ENCODE data around the gene MRPL39. TPM values are rescaled to one million over a fixed set of nuclear protein-coding genes. Genes with fewer than 3 reads are reported as not detected.
A peak's percentile ranks its signal among the peaks of the same experiment; 100 is the strongest.

The MRPL39 gene
- total RNA-seq, 4 donors from 2014 or later, result 10.3 to 55.1 (median 21.6) TPM

- no peak for TF ChIP-seq POLR2A (IDR thresholded peaks at IDR 0.05)
- no peak for TF ChIP-seq CTCF (IDR thresholded peaks at IDR 0.05)
- no peak overlapping the region for H3K27ac ChIP-seq
- H3K36me3 ChIP-seq, result no peaks in the 10 kb centered on the region
- no peaks in the 10 kb centered on the region for H3K9me3 ChIP-seq
- no peak overlapping the region for H3K4me3 ChIP-seq
- H3K27me3 ChIP-seq, result no peaks in the 10 kb centered on the region
- H3K4me1 ChIP-seq, result no peaks in the 10 kb centered on the region
- intact Hi-C loops (cut with DNase I; ENCODE audit: low total_unique reads), result no loop called here
- no peak for DNase-seq
Observed at GRCh38 chr21:25572861-25573310, 34.4 kb downstream of the MRPL39 start.

GRCh38 chr21:25571726-25572121 lies 35.6 kb downstream of the MRPL39 start:
- H3K9me3 ChIP-seq, result no peaks in the 10 kb centered on the region
- intact Hi-C loops (cut with DNase I; ENCODE audit: low total_unique reads), result no loop called here

GRCh38 chr21:25569711-25570110 lies 37.6 kb downstream of the MRPL39 start:
- no peak for DNase-seq
- intact Hi-C loops (cut with DNase I; ENCODE audit: low total_unique reads), result no loop called here
- Histone ChIP-seq H3K27me3 (no peaks in the 10 kb centered on the region), H3K27ac (no peak overlapping the region), H3K4me3 (no peak overlapping the region), H3K36me3 (no peaks in the 10 kb centered on the region), H3K9me3 (no peaks in the 10 kb centered on the region), H3K4me1 (no peaks in the 10 kb centered on the region)
- no peak for TF ChIP-seq CTCF (IDR thresholded peaks at IDR 0.05)
- no peak for TF ChIP-seq POLR2A (IDR thresholded peaks at IDR 0.05)

More at GRCh38 chr21:25571726-25572121, 35.6 kb downstream of the MRPL39 start:
- DNase-seq, result no peak
- Histone ChIP-seq H3K4me3 (no peak overlapping the region), H3K27me3 (no peaks in the 10 kb centered on the region), H3K4me1 (no peaks in the 10 kb centered on the region), H3K36me3 (no peaks in the 10 kb centered on the region), H3K27ac (no peak overlapping the region)
- no peak for TF ChIP-seq CTCF (IDR thresholded peaks at IDR 0.05)
- TF ChIP-seq POLR2A (IDR thresholded peaks at IDR 0.05), result no peak

- TF ChIP-seq POLR2A (IDR thresholded peaks at IDR 0.05), result no peak
- TF ChIP-seq CTCF (IDR thresholded peaks at IDR 0.05), result no peak
- intact Hi-C loops (cut with DNase I; ENCODE audit: low total_unique reads), result no loop called here
- H3K36me3 ChIP-seq, result no peaks in the 10 kb centered on the region
- no peak for DNase-seq
- no peaks in the 10 kb centered on the region for H3K4me1 ChIP-seq
- no peaks in the 10 kb centered on the region for H3K27me3 ChIP-seq
- H3K4me3 ChIP-seq, result no peak overlapping the region
- no peak overlapping the region for H3K27ac ChIP-seq
- H3K9me3 ChIP-seq, result no peaks in the 10 kb centered on the region
Observed at GRCh38 chr21:25569084-25569483, 38.2 kb downstream of the MRPL39 start.

- H3K4me1 ChIP-seq, result no peaks in the 10 kb centered on the region
- H3K27me3 ChIP-seq, result no peaks in the 10 kb centered on the region
- no peak overlapping the region for H3K4me3 ChIP-seq
- TF ChIP-seq CTCF (IDR thresholded peaks at IDR 0.05) (no peak), POLR2A (IDR thresholded peaks at IDR 0.05) (no peak)
- H3K9me3 ChIP-seq, result no peaks in the 10 kb centered on the region
- no peak overlapping the region for H3K27ac ChIP-seq
- H3K36me3 ChIP-seq, result no peaks in the 10 kb centered on the region
- peak in 1 of 2 donors; percentile 25 for DNase-seq
- intact Hi-C loops (cut with DNase I; ENCODE audit: low total_unique reads), result no loop called here
Observed at GRCh38 chr21:25568246-25568645, 39.0 kb downstream of the MRPL39 start.

Data from uterus (tissue), 4 donors.